LNCaP clone FGC (cell line): ENCODE data around the gene AIP.

Source experiments
- DNase-seq: peaks from one replicate; pipeline ENCODE4 v3.0.0-alpha.2; 2011; ENCODE audit warnings: low read depth
- H3K4me3 ChIP-seq: 2 replicates; pipeline ENCODE4 v1.5.1; 2011; ENCODE audit warnings: mild to moderate bottlenecking, low read depth, low read length, control low read depth
- CTCF ChIP-seq: IDR thresholded peaks from 2 replicates; pipeline ENCODE4 v1.5.1; 2012; ENCODE audit warnings: mild to moderate bottlenecking; ENCODE audit not compliant: control insufficient read depth, insufficient read depth; ENCODE audit errors: extremely low read depth

Gene AIP

GRCh38 chr11:67440229-67441097, 42.4 kb upstream of the AIP start:
- H3K4me3 ChIP-seq: no peak overlapping the region
- no peak for DNase-seq
- no peak for TF ChIP-seq CTCF

GRCh38 chr11:67441098-67441563, 41.7 kb upstream of the AIP start:
- no peak for DNase-seq
- no peak for TF ChIP-seq CTCF
- no peak overlapping the region for H3K4me3 ChIP-seq

- H3K4me3 ChIP-seq: peak overlapping the region; percentile 95
- TF ChIP-seq CTCF: no peak
- no peak for DNase-seq
Measured at GRCh38 chr11:67441731-67442351, 41.0 kb upstream of the AIP start.

- DNase-seq: no peak
- peak overlapping the region; percentile 95 for H3K4me3 ChIP-seq
- no peak for TF ChIP-seq CTCF
Measured at GRCh38 chr11:67442504-67443404, 40.1 kb upstream of the AIP start.

GRCh38 chr11:67445515-67445914, 37.3 kb upstream of the AIP start:
- DNase-seq: no peak
- no peak overlapping the region for H3K4me3 ChIP-seq
- no peak for TF ChIP-seq CTCF

GRCh38 chr11:67448220-67448609, 34.6 kb upstream of the AIP start:
- no peak for DNase-seq
- no peak for TF ChIP-seq CTCF

More at GRCh38 chr11:67448220-67448609, 34.6 kb upstream of the AIP start:
- no peak overlapping the region for H3K4me3 ChIP-seq
